Measurements from ENCODE around the gene ZNF689. TPM values are rescaled to one million over a fixed set of nuclear protein-coding genes. Genes with fewer than 3 reads are reported as not detected.
A peak's percentile ranks its signal among the peaks of the same experiment; 100 is the strongest.

ZNF689 gene
- total and polyA plus RNA-seq, 2 of the 13 experiments (the other 11 are each of a cell fraction or from before 2014, with no cell fraction given), result 9.7 to 19.5 TPM

- TF ChIP-seq, protein P1, sequence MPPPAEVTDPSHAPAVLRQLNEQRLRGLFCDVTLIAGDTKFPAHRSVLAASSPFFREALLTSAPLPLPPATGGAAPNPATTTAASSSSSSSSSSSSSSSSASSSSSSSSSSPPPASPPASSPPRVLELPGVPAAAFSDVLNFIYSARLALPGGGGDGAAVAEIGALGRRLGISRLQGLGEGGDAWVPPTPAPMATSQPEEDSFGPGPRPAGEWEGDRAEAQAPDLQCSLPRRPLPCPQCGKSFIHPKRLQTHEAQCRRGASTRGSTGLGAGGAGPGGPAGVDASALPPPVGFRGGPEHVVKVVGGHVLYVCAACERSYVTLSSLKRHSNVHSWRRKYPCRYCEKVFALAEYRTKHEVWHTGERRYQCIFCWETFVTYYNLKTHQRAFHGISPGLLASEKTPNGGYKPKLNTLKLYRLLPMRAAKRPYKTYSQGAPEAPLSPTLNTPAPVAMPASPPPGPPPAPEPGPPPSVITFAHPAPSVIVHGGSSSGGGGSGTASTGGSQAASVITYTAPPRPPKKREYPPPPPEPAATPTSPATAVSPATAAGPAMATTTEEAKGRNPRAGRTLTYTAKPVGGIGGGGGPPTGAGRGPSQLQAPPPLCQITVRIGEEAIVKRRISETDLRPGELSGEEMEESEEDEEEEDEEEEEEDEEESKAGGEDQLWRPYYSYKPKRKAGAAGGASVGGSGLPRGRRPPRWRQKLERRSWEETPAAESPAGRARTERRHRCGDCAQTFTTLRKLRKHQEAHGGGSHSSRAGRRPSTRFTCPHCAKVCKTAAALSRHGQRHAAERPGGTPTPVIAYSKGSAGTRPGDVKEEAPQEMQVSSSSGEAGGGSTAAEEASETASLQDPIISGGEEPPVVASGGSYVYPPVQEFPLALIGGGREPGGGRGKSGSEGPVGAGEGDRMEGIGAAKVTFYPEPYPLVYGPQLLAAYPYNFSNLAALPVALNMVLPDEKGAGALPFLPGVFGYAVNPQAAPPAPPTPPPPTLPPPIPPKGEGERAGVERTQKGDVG (CRISPR knock-in tag; IDR thresholded peaks at IDR 0.05; ENCODE audit: borderline replicate concordance), result 0 out of 2 replicates have a peak, but pooled peaks have one; percentile 81
- TF ChIP-seq TOE1 (CRISPR knock-in tag; IDR thresholded peaks at IDR 0.05), result no peak; the same call in 1 of the 2 replicates
- peak; percentile 18; the same call in 1 of the 2 replicates for TF ChIP-seq ZBTB38 (CRISPR knock-in tag; IDR thresholded peaks at IDR 0.05)
- 0 out of 2 replicates have a peak, but pooled peaks have one; percentile 31 for TF ChIP-seq RFXANK (CRISPR knock-in tag; IDR thresholded peaks at IDR 0.05)
- no peak for TF ChIP-seq HNRNPUL1 (IDR thresholded peaks at IDR 0.05; ENCODE audit: low read depth, low read length)
- peak; percentile 91 for TF ChIP-seq YEATS2 (CRISPR knock-in tag; IDR thresholded peaks at IDR 0.05; ENCODE audit: borderline replicate concordance)
- TF ChIP-seq ZNF496 (CRISPR knock-in tag; IDR thresholded peaks at IDR 0.05; ENCODE audit: insufficient replicate concordance), result no peak
- no peak for TF ChIP-seq ZFP36 (IDR thresholded peaks at IDR 0.05; ENCODE audit: borderline replicate concordance, low read depth, low read length, partially characterized antibody)
- peak; percentile 99 for TF ChIP-seq ZSCAN30 (CRISPR knock-in tag; IDR thresholded peaks at IDR 0.05)
- peak; percentile 73; the same call in 1 of the 2 replicates for TF ChIP-seq REXO4 (CRISPR knock-in tag; IDR thresholded peaks at IDR 0.05; ENCODE audit: borderline replicate concordance)
- TF ChIP-seq ZNF501 (CRISPR knock-in tag; IDR thresholded peaks at IDR 0.05), result peak; percentile 99
- peak; percentile 86 for TF ChIP-seq ZNF768 (CRISPR knock-in tag; IDR thresholded peaks at IDR 0.05)
- peak; percentile 91 for TF ChIP-seq ZNF678 (CRISPR knock-in tag; IDR thresholded peaks at IDR 0.05)
- no peak for TF ChIP-seq CENPX (CRISPR knock-in tag; IDR thresholded peaks at IDR 0.05)
- no peak for TF ChIP-seq CHCHD3 (CRISPR knock-in tag; IDR thresholded peaks at IDR 0.05)
- peak; percentile 70 for TF ChIP-seq NCOA2 (CRISPR knock-in tag; IDR thresholded peaks at IDR 0.05)
- TF ChIP-seq BCL6 (CRISPR knock-in tag; IDR thresholded peaks at IDR 0.05), result peak; percentile 67
- TF ChIP-seq NR2F2 (IDR thresholded peaks at IDR 0.05; ENCODE audit: borderline replicate concordance, low read depth), result peak; percentile 53; the same call in 1 of the 2 replicates
- peak; percentile 95; the same call in 1 of the 2 replicates for TF ChIP-seq KDM3A (CRISPR knock-in tag; IDR thresholded peaks at IDR 0.05; ENCODE audit: low read depth)
- TF ChIP-seq GTF2F1 (IDR thresholded peaks at IDR 0.05; ENCODE audit: low read length), result no peak
- TF ChIP-seq, protein P2, sequence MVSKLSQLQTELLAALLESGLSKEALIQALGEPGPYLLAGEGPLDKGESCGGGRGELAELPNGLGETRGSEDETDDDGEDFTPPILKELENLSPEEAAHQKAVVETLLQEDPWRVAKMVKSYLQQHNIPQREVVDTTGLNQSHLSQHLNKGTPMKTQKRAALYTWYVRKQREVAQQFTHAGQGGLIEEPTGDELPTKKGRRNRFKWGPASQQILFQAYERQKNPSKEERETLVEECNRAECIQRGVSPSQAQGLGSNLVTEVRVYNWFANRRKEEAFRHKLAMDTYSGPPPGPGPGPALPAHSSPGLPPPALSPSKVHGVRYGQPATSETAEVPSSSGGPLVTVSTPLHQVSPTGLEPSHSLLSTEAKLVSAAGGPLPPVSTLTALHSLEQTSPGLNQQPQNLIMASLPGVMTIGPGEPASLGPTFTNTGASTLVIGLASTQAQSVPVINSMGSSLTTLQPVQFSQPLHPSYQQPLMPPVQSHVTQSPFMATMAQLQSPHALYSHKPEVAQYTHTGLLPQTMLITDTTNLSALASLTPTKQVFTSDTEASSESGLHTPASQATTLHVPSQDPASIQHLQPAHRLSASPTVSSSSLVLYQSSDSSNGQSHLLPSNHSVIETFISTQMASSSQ (IDR thresholded peaks at IDR 0.05; ENCODE audit: low read depth), result peak; percentile 71; the same call in 1 of the 2 replicates
- TF ChIP-seq, protein P2 (CRISPR knock-in tag; IDR thresholded peaks at IDR 0.05; ENCODE audit: borderline replicate concordance), result peak; percentile 67; the same call in 1 of the 2 replicates
- no peak for TF ChIP-seq SMARCE1 (IDR thresholded peaks at IDR 0.05; ENCODE audit: borderline replicate concordance)
- no peak for TF ChIP-seq ZNF674 (CRISPR knock-in tag; IDR thresholded peaks at IDR 0.05; ENCODE audit: low read depth)
These were observed at the start of gene ZNF689 (continued) for GRCh38 chr16:30609926-30610839.

Measured in HepG2 (cell line).